Measurements from ENCODE around the gene ISG15. TPM values are rescaled to one million over a fixed set of nuclear protein-coding genes. Genes with fewer than 3 reads are reported as not detected.

ISG15 gene
- total RNA-seq, 1 experiment from 2014 or later: 140 TPM

GRCh38 chr1:997713-997992 lies 15.6 kb upstream of the ISG15 start:
- Histone ChIP-seq H3K4me1 (ENCODE audit: control insufficient read depth in 1 of 2, insufficient read depth in 2 of 2, low read length in 2 of 2) (peaks cover 9 to 45% of the 10 kb centered on the region in 2 experiments; a peak in 3 of 4 replicates), H2AFZ (ENCODE audit: low read depth, low read length, poor library complexity, severe bottlenecking) (no peak overlapping the region), H3K36me3 (ENCODE audit: control insufficient read depth in 1 of 2, insufficient read depth in 2 of 2, low read length in 2 of 2) (no peaks in the 10 kb centered on the region), H3K4me3 (replicated peaks in 1 of 2; ENCODE audit: low read depth in 1 of 2, low read length in 2 of 2) (peak overlapping the region in 1 of 2 experiments; percentile 83; a peak in 1 of 4 replicates), H3K79me2 (ENCODE audit: insufficient read depth, low read length) (peaks cover 29% of the 10 kb centered on the region), H3K9ac (ENCODE audit: low read length) (peak overlapping the region; percentile 100), H3K27ac (ENCODE audit: low read depth, low read length) (peak overlapping the region; percentile 99), H4K20me1 (ENCODE audit: insufficient read depth) (peaks cover 8% of the 10 kb centered on the region; the same call in 1 of the 2 replicates), H3K4me2 (ENCODE audit: low read length) (peak overlapping the region; percentile 98), H3K9me3 (ENCODE audit: control insufficient read depth in 1 of 2, insufficient read depth in 1 of 2, low read depth in 1 of 2, low read length in 2 of 2) (no peaks in the 10 kb centered on the region), H3K9me2 (ENCODE audit: insufficient read depth) (no peaks in the 10 kb centered on the region), H3K27me3 (ENCODE audit: insufficient read depth, low read length) (no peaks in the 10 kb centered on the region)
- ATAC-seq (no peak), DNase-seq (ENCODE audit: low read depth, low spot score) (no peak)
- ChIA-PET POLR2A (interaction anchor here (1.8 kb wide), 1 partner anchor 16 kb away, joined by 5 read pairs; the partner anchor contains the start of gene ISG15), CTCF (no interaction called here), RAD21 (ENCODE audit: low non-redundant PET in 1 of 2, low total read pairs in 2 of 2, uncharacterized antibody in 2 of 2, unreplicated experiment in 2 of 2) (no interaction called here)
- no peak for TF ChIP-seq TCF7L2 (IDR thresholded peaks at IDR 0.05; ENCODE audit: borderline replicate concordance, extremely low read depth, insufficient read depth, insufficient read length)
- no peak for TF ChIP-seq ATF3 (IDR thresholded peaks at IDR 0.05)
- no peak for TF ChIP-seq MAX (IDR thresholded peaks at IDR 0.05)
- no peak for TF ChIP-seq JUND (IDR thresholded peaks at IDR 0.05)
- TF ChIP-seq ELF1 (IDR thresholded peaks at IDR 0.05; ENCODE audit: borderline replicate concordance, low read depth): no peak
- no peak for TF ChIP-seq SRF (IDR thresholded peaks at IDR 0.05; ENCODE audit: low read depth)
- no peak for TF ChIP-seq CTCF (IDR thresholded peaks at IDR 0.05 in 2 of 3, conservative IDR thresholded peaks at IDR 0.05 in 1 of 3; ENCODE audit: borderline replicate concordance in 1 of 3, insufficient read depth in 1 of 3, low read depth in 2 of 3, low read length in 2 of 3)
- TF ChIP-seq POLR2A (IDR thresholded peaks at IDR 0.05; ENCODE audit: borderline replicate concordance, extremely low read depth, insufficient read depth, insufficient read length): no peak
- BruUV-seq (replicated peaks): no TSS peak
- intact Hi-C loops (cut with micrococcal nuclease): no loop called here
